Measurements from ENCODE around the gene TNIK.

TNIK gene

GRCh38 chr3:171459942-171460724, at the start of gene TNIK:
Gene TNIK (minus strand): TSS chr3:171460405. CDS start chr3:171460063, 342 bp downstream.
- DNase-seq, result peak; percentile 89

- DNase-seq, result no peak
Measured at GRCh38 chr3:171508676-171509075, 48.5 kb upstream of the TNIK start.

- DNase-seq, result no peak
Measured at GRCh38 chr3:171508206-171508605, 48.0 kb upstream of the TNIK start.

GRCh38 chr3:171506743-171507319, 46.6 kb upstream of the TNIK start:
- DNase-seq, result no peak

- DNase-seq, result no peak
Measured at GRCh38 chr3:171505822-171506333, 45.7 kb upstream of the TNIK start.

- no peak for DNase-seq
Measured at GRCh38 chr3:171504376-171504775, 44.2 kb upstream of the TNIK start.

GRCh38 chr3:171503817-171504216, 43.6 kb upstream of the TNIK start:
- no peak for DNase-seq

- DNase-seq, result no peak
Measured at GRCh38 chr3:171498921-171499320, 38.7 kb upstream of the TNIK start.

GRCh38 chr3:171497468-171497867, 37.3 kb upstream of the TNIK start:
- DNase-seq, result no peak

- DNase-seq, result no peak
Measured at GRCh38 chr3:171495413-171495812, 35.2 kb upstream of the TNIK start.

- DNase-seq, result no peak
Measured at GRCh38 chr3:171494457-171495109, 34.4 kb upstream of the TNIK start.

- no peak for DNase-seq
Measured at GRCh38 chr3:171491361-171491760, 31.2 kb upstream of the TNIK start.

- DNase-seq, result no peak
Measured at GRCh38 chr3:171490901-171491300, 30.7 kb upstream of the TNIK start.

- DNase-seq, result no peak
Measured at GRCh38 chr3:171489348-171489747, 29.1 kb upstream of the TNIK start.

GRCh38 chr3:171488479-171488878, 28.3 kb upstream of the TNIK start:
- DNase-seq, result no peak

GRCh38 chr3:171487382-171487781, 27.2 kb upstream of the TNIK start:
- no peak for DNase-seq

- DNase-seq, result no peak
Measured at GRCh38 chr3:171485338-171485737, 25.1 kb upstream of the TNIK start.

- DNase-seq, result no peak
Measured at GRCh38 chr3:171481011-171481410, 20.8 kb upstream of the TNIK start.

- no peak for DNase-seq
Measured at GRCh38 chr3:171480526-171480925, 20.3 kb upstream of the TNIK start.

GRCh38 chr3:171476532-171477102, 16.4 kb upstream of the TNIK start:
- no peak for DNase-seq

- no peak for DNase-seq
Measured at GRCh38 chr3:171472552-171472951, 12.3 kb upstream of the TNIK start.

GRCh38 chr3:171470714-171471227, 10.6 kb upstream of the TNIK start:
- DNase-seq, result no peak

- no peak for DNase-seq
Measured at GRCh38 chr3:171469376-171469775, 9.2 kb upstream of the TNIK start.

All from NCI-H526 treated with DMSO at 0.1 percent for 48 hours (cell line).